Adrenal gland (tissue), 12 donors: Measurements from ENCODE around the gene SDC3. TPM values are rescaled to one million over a fixed set of nuclear protein-coding genes. Genes with fewer than 3 reads are reported as not detected.

Source experiments
- DNase-seq, 7 donors: peaks; one replicate each; pipeline ENCODE4 v3.0.0-alpha.2; 2019 to 2020
- H3K27ac ChIP-seq, 5 donors: fragments of 200-600 bp; sonication (generic) in 4 of 5; 1 replicate in 3 of 5; 2 replicates in 2 of 5; pipeline versions ENCODE4 v1.5.1 to v1.8.0; 2016 to 2020; ENCODE audit warnings: mild to moderate bottlenecking in 1 of 5
- H3K27me3 ChIP-seq: fragments of 200-600 bp; 2 replicates; pipeline ENCODE4 v1.8.0; 2021
- H3K36me3 ChIP-seq, 2 donors: fragments of 200-600 bp; replicated peaks in 1 of 2; 1 replicate in 1 of 2; 2 replicates in 1 of 2; pipeline versions ENCODE4 v1.5.1 to v1.8.0; 2018 to 2022
- H3K4me1 ChIP-seq, 2 donors: fragments of 200-600 bp; replicated peaks in 1 of 2; 1 replicate in 1 of 2; 2 replicates in 1 of 2; pipeline versions ENCODE4 v1.5.1 to v1.8.0; 2018 to 2021
- H3K4me3 ChIP-seq, 4 donors: fragments of 200-600 bp; sonication (generic) in 3 of 4; one replicate each; pipeline ENCODE4 v1.5.1; 2016 to 2018
- H3K9me3 ChIP-seq, 3 donors: fragments of 200-600 bp; sonication (generic) in 1 of 3; replicated peaks in 1 of 3; 1 replicate in 2 of 3; 2 replicates in 1 of 3; pipeline versions ENCODE4 v1.5.1 to v1.8.0; 2016 to 2021
- CTCF ChIP-seq, 6 experiments: fragments of 450-650 bp in 4 of 6; fragments of 200-600 bp in 2 of 6; sonication (generic) in 1 of 6; IDR thresholded peaks; 1 replicate in 5 of 6; 2 replicates in 1 of 6; pipeline versions ENCODE4 v1.5.1 to v1.8.0; 2016 to 2021; ENCODE audit warnings: antibody characterized with exemption in 6 of 6, mild to moderate bottlenecking in 2 of 6, moderate library complexity in 1 of 6
- POLR2A ChIP-seq, 2 donors: fragments of 450-650 bp; IDR thresholded peaks; one replicate each; pipeline ENCODE4 v1.6.1; 2017; ENCODE audit warnings: antibody characterized with exemption in 2 of 2, mild to moderate bottlenecking in 2 of 2, moderate library complexity in 1 of 2
- WGBS, 4 donors: extraction: QIAGEN DNeasy Blood & Tissue Kit in 2 of 4; methylation state at CpG; one replicate each; pipeline versions ENCODE4 v1.1.5 to v1.1.7; 2013 to 2017; 5-methylcytosine and 5-hydroxymethylcytosine counted together
- intact Hi-C, 2 donors: fragments of 100-400 bp; cut with DNase I; formaldehyde crosslinking; loops; one replicate each; pipeline versions ENCODE4 v1.14.1 to v1.15.0; 2022 to 2023
- polyA plus RNA-seq, 3 donors: library from polyadenylated mRNA; stranded (reverse); fragments of 200-250 nt in 2 of 3; fragments of 350-450 nt in 1 of 3; fragmentation: Illumina TruSeq in 1 of 3; extraction: RNeasy Lipid Tissue Mini Kit (QIAGEN cat#74804) in 1 of 3; gene quantifications; one replicate each; pipeline ENCODE4 v1.2.3, GENCODE V29; 2013 to 2014
- total RNA-seq, 9 donors: library from RNA; depleted of rRNA in 4 of 9; stranded (reverse); fragments of >200 nt in 4 of 9; fragments of 120-200 nt in 1 of 9; fragmentation: NEBNext Ultra II Directional in 1 of 9; extraction: Animal tissue kit (Norgen Biotek cat#: 25700) in 1 of 9; gene quantifications; one replicate each; pipeline versions ENCODE4 v1.1.0 to v1.2.4, GENCODE V29; 2013 to 2023
- donor health status: healthy with polysubstance abuse.
- donor health status: Bipolar disorder and iron deficiency.
- donor health status: DM: yes; HTN: yes; CAD: no.
- donor health status: DM: no; HTN: no; CAD: no.
- donor health status: DM: no; HTN: no; CAD: no.
- donor health status: DM: yes; HTN: yes; CAD: no.

SDC3 gene
- total and polyA plus RNA-seq, 12 donors: 40.1 to 536 (median 188) TPM

DNA sequence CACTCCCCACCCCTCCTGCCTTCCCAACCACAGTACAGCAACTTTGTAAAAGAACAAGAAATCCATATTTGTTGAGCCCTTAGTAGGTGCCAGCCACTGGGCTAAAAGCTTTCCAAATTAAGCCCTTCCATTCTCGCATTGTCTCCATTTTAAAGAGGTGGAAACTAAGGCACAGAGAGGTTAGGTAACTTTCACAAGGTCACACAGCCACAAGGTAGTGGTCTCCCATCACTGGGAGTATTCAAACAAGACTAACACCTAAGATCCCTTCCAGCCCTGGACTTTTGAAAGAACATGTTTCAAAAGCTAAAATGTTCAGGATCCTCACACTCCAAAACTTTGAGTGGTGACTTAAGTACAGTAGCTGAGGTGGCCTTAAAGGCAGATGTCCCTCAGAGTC is 3.2 kb downstream of the SDC3 start:
- H3K27ac ChIP-seq: peak overlapping the region; percentile 1 to 94 (median 75)
- no peaks in the 10 kb centered on the region for H3K36me3 ChIP-seq
- WGBS, 4 donors: 58 to 77% (median 68%) methylated on average over 1 of the region's 1 CpG
- H3K4me1 ChIP-seq: peaks cover 69 to 73% of the 10 kb centered on the region in 2 donors
- intact Hi-C loops: no loop called here
- TF ChIP-seq POLR2A (IDR thresholded peaks at IDR 0.05) (no peak), CTCF (IDR thresholded peaks at IDR 0.05) (no peak)
- no peak overlapping the region for H3K4me3 ChIP-seq
- no peaks in the 10 kb centered on the region for H3K9me3 ChIP-seq
- H3K27me3 ChIP-seq: no peaks in the 10 kb centered on the region
- DNase-seq: no peak

- H3K4me3 ChIP-seq: no peak overlapping the region
- H3K27me3 ChIP-seq: no peaks in the 10 kb centered on the region
- 50 to 89% (median 73%) methylated on average over 1 of the region's 1 CpG for WGBS, 4 donors
- TF ChIP-seq CTCF (IDR thresholded peaks at IDR 0.05): no peak
- no peak for TF ChIP-seq POLR2A (IDR thresholded peaks at IDR 0.05)
- H3K27ac ChIP-seq: peak overlapping the region in 3 of 5 donors; percentile 78 to 94 (median 81)
- H3K9me3 ChIP-seq: no peaks in the 10 kb centered on the region
- no peaks in the 10 kb centered on the region for H3K36me3 ChIP-seq
- intact Hi-C loops: no loop called here
- peak in 3 of 7 donors; percentile 2 to 18 (median 12) for DNase-seq
- peaks cover 69 to 73% of the 10 kb centered on the region in 2 donors for H3K4me1 ChIP-seq
These were observed 3.6 kb downstream of the SDC3 start for GRCh38 chr1:30904962-30905335.

GRCh38 chr1:30904191-30904961 is 4.2 kb downstream of the SDC3 start:
- Histone ChIP-seq H3K4me1 (peaks cover 67 to 68% of the 10 kb centered on the region in 2 donors), H3K27me3 (no peaks in the 10 kb centered on the region), H3K36me3 (no peaks in the 10 kb centered on the region), H3K27ac (peak overlapping the region in 3 of 5 donors; percentile 78 to 94 (median 81)), H3K4me3 (no peak overlapping the region), H3K9me3 (no peaks in the 10 kb centered on the region)
- DNase-seq: peak in 3 of 7 donors; percentile 12 to 24 (median 18)
- intact Hi-C loops: no loop called here
- WGBS, 4 donors: 54 to 65% (median 56%) methylated on average over 9 to 11 of the region's 11 CpGs
- no peak for TF ChIP-seq CTCF (IDR thresholded peaks at IDR 0.05)
- no peak for TF ChIP-seq POLR2A (IDR thresholded peaks at IDR 0.05)

- intact Hi-C loops: no loop called here
- WGBS, 4 donors: 61 to 76% (median 64%) methylated on average over 6 to 8 of the region's 8 CpGs
- Histone ChIP-seq H3K4me1 (peaks cover 61 to 63% of the 10 kb centered on the region in 2 donors), H3K9me3 (no peaks in the 10 kb centered on the region), H3K27ac (peak overlapping the region in 4 of 5 donors; percentile 65 to 94 (median 80)), H3K36me3 (no peaks in the 10 kb centered on the region), H3K27me3 (no peaks in the 10 kb centered on the region), H3K4me3 (no peak overlapping the region)
- peak in 4 of 7 donors; percentile 22 to 50 (median 46) for DNase-seq
- TF ChIP-seq POLR2A (IDR thresholded peaks at IDR 0.05) (no peak), CTCF (IDR thresholded peaks at IDR 0.05) (peak in 2 of 6 experiments; percentile 6 to 8)
These were observed 5.1 kb downstream of the SDC3 start for GRCh38 chr1:30903343-30904034.
